Tibial nerve (tissue), 4 donors: ENCODE results near the gene ZNF708. TPM values are rescaled to one million over a fixed set of nuclear protein-coding genes. Genes with fewer than 3 reads are reported as not detected.
"Not testable (repeated sequence)": the region's sequence is repeated elsewhere in the genome, so short reads cannot be mapped to it uniquely, and the experiment has no call there.

Source experiments
- DNase-seq, 2 donors: peaks; one replicate each; pipeline ENCODE4 v3.0.0-alpha.2; 2019; ENCODE audit warnings: low spot score in 2 of 2
- H3K27ac ChIP-seq, 4 donors: fragments of 200-600 bp; sonication (generic) in 3 of 4; one replicate each; pipeline ENCODE4 v1.5.1; 2017 to 2019; ENCODE audit warnings: mild to moderate bottlenecking in 1 of 4
- H3K27me3 ChIP-seq, 2 donors: fragments of 200-600 bp; sonication (generic) in 1 of 2; one replicate each; pipeline versions ENCODE4 v1.5.1 to v1.6.0; 2017 to 2019
- H3K36me3 ChIP-seq, 3 donors: fragments of 200-600 bp; sonication (generic); one replicate each; pipeline ENCODE4 v1.5.1; 2018 to 2019
- H3K4me1 ChIP-seq, 4 donors: fragments of 200-600 bp; sonication (generic) in 3 of 4; one replicate each; pipeline ENCODE4 v1.5.1; 2017 to 2019
- H3K4me3 ChIP-seq, 4 donors: fragments of 200-600 bp; sonication (generic) in 3 of 4; one replicate each; pipeline ENCODE4 v1.5.1; 2017 to 2019; ENCODE audit warnings: mild to moderate bottlenecking in 1 of 4, moderate library complexity in 1 of 4
- H3K9me3 ChIP-seq, 4 donors: fragments of 200-600 bp; sonication (generic) in 3 of 4; one replicate each; pipeline ENCODE4 v1.5.1; 2017 to 2019
- EP300 ChIP-seq, 2 donors: sonication (generic); formaldehyde crosslinking; IDR thresholded peaks; one replicate each; pipeline ENCODE4 v1.6.1; 2017; ENCODE audit warnings: antibody characterized with exemption in 2 of 2, mild to moderate bottlenecking in 1 of 2
- POLR2A ChIP-seq, 2 donors: fragments of 450-650 bp; IDR thresholded peaks; one replicate each; pipeline ENCODE4 v1.6.1; 2017; ENCODE audit warnings: antibody characterized with exemption in 2 of 2, mild to moderate bottlenecking in 2 of 2, moderate library complexity in 2 of 2
- WGBS, 2 donors: methylation state at CpG; one replicate each; pipeline ENCODE4 v1.1.5; 2018; 5-methylcytosine and 5-hydroxymethylcytosine counted together
- total RNA-seq, 4 donors: library from RNA; depleted of rRNA; stranded (reverse); fragments of >200 nt; gene quantifications; one replicate each; pipeline ENCODE4 v1.1.0, GENCODE V29; 2016
- TF ChIP-seq, protein P1 (sequence below), 5 experiments: fragments of 200-600 bp in 3 of 5; fragments of 450-650 bp in 2 of 5; sonication (generic) in 3 of 5; IDR thresholded peaks; one replicate each; pipeline ENCODE4 v1.5.1; 2016 to 2019; ENCODE audit warnings: antibody characterized with exemption in 5 of 5, mild to moderate bottlenecking in 3 of 5, moderate library complexity in 2 of 5

ZNF708 gene
- total RNA-seq, 4 donors from 2014 or later: 32.4 to 48.2 (median 39.9) TPM

- peak overlapping the region; percentile 46 to 87 (median 76) for H3K27ac ChIP-seq
- H3K9me3 ChIP-seq: peaks cover 0 to 5% (median 0%) of the 10 kb centered on the region in 4 donors
- no peak for DNase-seq
- H3K4me1 ChIP-seq: peaks cover 0 to 51% (median 9%) of the 10 kb centered on the region in 4 donors
- WGBS, 2 donors: 55 to 59% methylated on average over 4 of the region's 4 CpGs
- no peak overlapping the region for H3K4me3 ChIP-seq
- peaks cover 0 to 19% (median 8%) of the 10 kb centered on the region in 3 donors for H3K36me3 ChIP-seq
- H3K27me3 ChIP-seq: no peaks in the 10 kb centered on the region
- TF ChIP-seq, protein P1, sequence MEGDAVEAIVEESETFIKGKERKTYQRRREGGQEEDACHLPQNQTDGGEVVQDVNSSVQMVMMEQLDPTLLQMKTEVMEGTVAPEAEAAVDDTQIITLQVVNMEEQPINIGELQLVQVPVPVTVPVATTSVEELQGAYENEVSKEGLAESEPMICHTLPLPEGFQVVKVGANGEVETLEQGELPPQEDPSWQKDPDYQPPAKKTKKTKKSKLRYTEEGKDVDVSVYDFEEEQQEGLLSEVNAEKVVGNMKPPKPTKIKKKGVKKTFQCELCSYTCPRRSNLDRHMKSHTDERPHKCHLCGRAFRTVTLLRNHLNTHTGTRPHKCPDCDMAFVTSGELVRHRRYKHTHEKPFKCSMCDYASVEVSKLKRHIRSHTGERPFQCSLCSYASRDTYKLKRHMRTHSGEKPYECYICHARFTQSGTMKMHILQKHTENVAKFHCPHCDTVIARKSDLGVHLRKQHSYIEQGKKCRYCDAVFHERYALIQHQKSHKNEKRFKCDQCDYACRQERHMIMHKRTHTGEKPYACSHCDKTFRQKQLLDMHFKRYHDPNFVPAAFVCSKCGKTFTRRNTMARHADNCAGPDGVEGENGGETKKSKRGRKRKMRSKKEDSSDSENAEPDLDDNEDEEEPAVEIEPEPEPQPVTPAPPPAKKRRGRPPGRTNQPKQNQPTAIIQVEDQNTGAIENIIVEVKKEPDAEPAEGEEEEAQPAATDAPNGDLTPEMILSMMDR (IDR thresholded peaks at IDR 0.05): no peak
Measured at GRCh38 chr19:21321996-21322395, 7.2 kb downstream of the ZNF708 start.

DNA sequence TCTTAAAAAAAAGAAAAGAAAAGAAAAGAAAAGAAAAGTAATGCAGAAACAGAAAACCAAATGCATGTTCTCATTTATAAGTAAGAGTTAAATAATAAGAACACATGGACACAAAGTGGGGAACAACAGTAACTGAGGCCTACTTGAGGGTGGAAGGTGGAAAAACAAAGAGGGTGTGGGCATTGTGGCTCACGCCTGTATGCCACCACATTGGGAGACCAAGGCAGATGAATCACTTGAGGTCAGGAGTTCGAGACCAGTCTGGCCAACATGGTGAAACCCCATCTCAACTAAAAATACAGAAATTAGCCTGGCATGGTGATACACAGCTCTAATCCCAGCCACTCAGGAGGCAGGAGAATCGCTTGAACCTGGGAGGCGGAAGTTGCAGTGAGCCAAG, 8.1 kb downstream of the ZNF708 start:
- H3K4me1 ChIP-seq: peaks cover 0 to 45% (median 9%) of the 10 kb centered on the region in 4 donors

GRCh38 chr19:21317821-21318220, 11.4 kb downstream of the ZNF708 start:
- no peaks in the 10 kb centered on the region for H3K27me3 ChIP-seq
- TF ChIP-seq EP300 (IDR thresholded peaks at IDR 0.05) (no peak), POLR2A (IDR thresholded peaks at IDR 0.05) (no peak)
- TF ChIP-seq, protein P1 (IDR thresholded peaks at IDR 0.05): no peak
- H3K27ac ChIP-seq: peak overlapping the region in 2 of 4 donors; percentile 33 to 74
- H3K4me3 ChIP-seq: no peak overlapping the region
- no peaks in the 10 kb centered on the region for H3K36me3 ChIP-seq
- 64 to 77% methylated on average over 1 of the region's 1 CpG for WGBS, 2 donors
- no peaks in the 10 kb centered on the region for H3K9me3 ChIP-seq
- H3K4me1 ChIP-seq: peaks cover 0 to 46% (median 10%) of the 10 kb centered on the region in 4 donors
- DNase-seq: no peak

More for the DNA sequence above, 8.1 kb downstream of the ZNF708 start:
- no peaks in the 10 kb centered on the region for H3K27me3 ChIP-seq
- peaks cover 0 to 4% (median 0%) of the 10 kb centered on the region in 4 donors for H3K9me3 ChIP-seq
- TF ChIP-seq EP300 (IDR thresholded peaks at IDR 0.05): no peak
- TF ChIP-seq, protein P1 (IDR thresholded peaks at IDR 0.05): no peak
- TF ChIP-seq POLR2A (IDR thresholded peaks at IDR 0.05): no peak
- H3K4me3 ChIP-seq: no peak overlapping the region
- WGBS, 2 donors: 63 to 83% methylated on average over 4 of the region's 4 CpGs
- peaks cover 0 to 10% (median 3%) of the 10 kb centered on the region in 3 donors for H3K36me3 ChIP-seq
- no peak for DNase-seq
- H3K27ac ChIP-seq: peak overlapping the region in 3 of 4 donors; percentile 46 to 87 (median 83)

GRCh38 chr19:21314676-21315075, 14.5 kb downstream of the ZNF708 start:
- Histone ChIP-seq H3K4me3 (no peak overlapping the region), H3K27ac (peak overlapping the region in 2 of 4 donors; percentile 37 to 38), H3K4me1 (peaks cover 0 to 19% (median 3%) of the 10 kb centered on the region in 4 donors), H3K27me3 (no peaks in the 10 kb centered on the region), H3K36me3 (peaks cover 0 to 7% (median 0%) of the 10 kb centered on the region in 3 donors), H3K9me3 (no peaks in the 10 kb centered on the region)
- 44 to 77% methylated on average over 1 of the region's 1 CpG for WGBS, 2 donors
- TF ChIP-seq EP300 (IDR thresholded peaks at IDR 0.05): no peak
- TF ChIP-seq, protein P1 (IDR thresholded peaks at IDR 0.05): no peak
- TF ChIP-seq POLR2A (IDR thresholded peaks at IDR 0.05): no peak
- DNase-seq: no peak

DNA sequence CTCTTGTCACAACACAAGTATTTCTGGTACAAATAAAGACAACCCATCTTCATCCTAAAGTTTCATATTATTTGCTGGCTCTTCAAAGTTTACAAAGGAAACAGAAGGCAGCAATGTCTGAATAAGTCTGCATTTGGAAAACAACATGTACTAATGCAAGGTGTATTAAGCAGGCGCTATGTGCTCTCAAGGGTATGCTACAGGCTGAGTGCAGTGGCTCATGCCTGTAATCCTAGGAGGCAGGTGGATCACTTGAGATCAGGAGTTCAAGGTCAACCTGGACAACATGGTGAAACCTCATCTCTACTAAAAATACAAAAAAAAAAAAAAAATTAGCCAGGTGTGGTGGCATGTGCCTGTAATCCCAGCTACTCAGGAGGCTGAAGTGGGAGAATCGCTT, 16.4 kb downstream of the ZNF708 start:
- DNase-seq, H3K4me3 ChIP-seq, H3K27me3 ChIP-seq, H3K9me3 ChIP-seq: not testable (repeated sequence)
- H3K36me3 ChIP-seq: peaks cover 0 to 15% (median 0%) of the 10 kb centered on the region in 3 donors
- H3K27ac ChIP-seq: peak overlapping the region in 1 of 4 donors; percentile 11
- H3K4me1 ChIP-seq: peaks cover 0 to 19% (median 3%) of the 10 kb centered on the region in 4 donors
- 96 to 97% methylated on average over 2 of the region's 2 CpGs for WGBS, 2 donors
